HG03108 (cell line): ENCODE results near the gene NVL.
"Not testable (repeated sequence)": the region's sequence is repeated elsewhere in the genome, so short reads cannot be mapped to it uniquely, and the experiment has no call there.

Experiments used
- ATAC-seq: cut with Tn5 transposase; IDR thresholded peaks from one replicate; pipeline ENCODE4 v1.9.1; 2021; ENCODE audit warnings: moderate library complexity; ENCODE audit not compliant: unreplicated experiment

The NVL gene

GRCh38 chr1:224237119-224237881 is 92.7 kb downstream of the NVL start:
- ATAC-seq, result no peak

GRCh38 chr1:224235813-224236493 is 94.0 kb downstream of the NVL start:
- no peak for ATAC-seq

- no peak for ATAC-seq
Measured at GRCh38 chr1:224234017-224234416, 96.0 kb downstream of the NVL start.

GRCh38 chr1:224226849-224227502 is 103.0 kb downstream of the NVL start:
- no peak for ATAC-seq

GRCh38 chr1:224223819-224224714 is 105.9 kb downstream of the NVL start:
- ATAC-seq, result no peak

GRCh38 chr1:224219612-224220059 is 110.3 kb downstream of the NVL start:
- no peak for ATAC-seq

- no peak for ATAC-seq
Measured at GRCh38 chr1:224219011-224219611, 110.9 kb downstream of the NVL start.

- ATAC-seq, result no peak
Measured at GRCh38 chr1:224217655-224218623, 112.0 kb downstream of the NVL start.

- no peak for ATAC-seq
Measured at GRCh38 chr1:224216382-224216781, 113.6 kb downstream of the NVL start.

GRCh38 chr1:224213438-224214119 is 116.4 kb downstream of the NVL start:
- no peak for ATAC-seq

GRCh38 chr1:224212618-224213061 is 117.3 kb downstream of the NVL start:
- ATAC-seq, result no peak

GRCh38 chr1:224211206-224211962 is 118.6 kb downstream of the NVL start:
- ATAC-seq, result no peak

- ATAC-seq, result not testable (repeated sequence)
Measured at GRCh38 chr1:224205931-224206538, 123.9 kb downstream of the NVL start.

- ATAC-seq, result no peak
Measured at GRCh38 chr1:224205438-224205840, 124.5 kb downstream of the NVL start.

GRCh38 chr1:224203243-224204016 is 126.5 kb downstream of the NVL start:
- peak; percentile 56 for ATAC-seq

- no peak for ATAC-seq
Measured at GRCh38 chr1:224201853-224202252, 128.1 kb downstream of the NVL start.

GRCh38 chr1:224201383-224201782 is 128.6 kb downstream of the NVL start:
- no peak for ATAC-seq
